GM19372 (cell line): ENCODE measurements around the gene DENND5A.
"Not testable (repeated sequence)": the region's sequence is repeated elsewhere in the genome, so short reads cannot be mapped to it uniquely, and the experiment has no call there.

Experiments
- ATAC-seq: cut with Tn5 transposase; IDR thresholded peaks from one replicate; pipeline ENCODE4 v1.9.1; 2021; ENCODE audit warnings: mild to moderate bottlenecking, low read depth, moderate library complexity; ENCODE audit not compliant: unreplicated experiment

The DENND5A gene

GRCh38 chr11:9104580-9104979 lies 160.6 kb downstream of the DENND5A start:
- ATAC-seq, result no peak

- ATAC-seq, result no peak
Measured at GRCh38 chr11:9103542-9104276, 161.4 kb downstream of the DENND5A start.

GRCh38 chr11:9099617-9100016 lies 165.5 kb downstream of the DENND5A start:
- no peak for ATAC-seq

- not testable (repeated sequence) for ATAC-seq
Measured at GRCh38 chr11:9098455-9098854, 166.7 kb downstream of the DENND5A start.

GRCh38 chr11:9097186-9097943 lies 167.8 kb downstream of the DENND5A start:
- not testable (repeated sequence) for ATAC-seq

GRCh38 chr11:9096427-9096826 lies 168.7 kb downstream of the DENND5A start:
- ATAC-seq, result no peak

GRCh38 chr11:9095421-9095820 lies 169.7 kb downstream of the DENND5A start:
- no peak for ATAC-seq

GRCh38 chr11:9094420-9094819 lies 170.7 kb downstream of the DENND5A start:
- ATAC-seq, result no peak

- ATAC-seq, result no peak
Measured at GRCh38 chr11:9092853-9093778, 172.0 kb downstream of the DENND5A start.

GRCh38 chr11:9092072-9092471 lies 173.1 kb downstream of the DENND5A start:
- no peak for ATAC-seq

GRCh38 chr11:9091044-9091922 lies 173.9 kb downstream of the DENND5A start, which contains the start of gene SCUBE2:
SCUBE2 (minus strand) TSS chr11:9091599; CDS start chr11:9091528, 71 bp downstream.
- ATAC-seq, result no peak

- no peak for ATAC-seq
Measured at GRCh38 chr11:9090488-9091043, 174.6 kb downstream of the DENND5A start.

GRCh38 chr11:9089636-9090035 lies 175.5 kb downstream of the DENND5A start:
- ATAC-seq, result no peak

GRCh38 chr11:9089061-9089460 lies 176.1 kb downstream of the DENND5A start:
- ATAC-seq, result no peak
